Hepatocyte (in vitro differentiated cells): Measurements from ENCODE around the gene ARPC1B. TPM values are rescaled to one million over a fixed set of nuclear protein-coding genes. Genes with fewer than 3 reads are reported as not detected.

Experiments used
- DNase-seq: peaks from one replicate; pipeline ENCODE4 v3.0.0-alpha.2; 2016; ENCODE audit warnings: low spot score
- H2AFZ ChIP-seq: fragments of 200-600 bp; sonication (generic); 2 replicates; pipeline ENCODE4 v1.6.0; 2016; ENCODE audit warnings: antibody characterized with exemption, mild to moderate bottlenecking
- H3K27ac ChIP-seq: fragments of 200-600 bp; sonication (generic); 2 replicates; pipeline ENCODE4 v1.5.1; 2016; ENCODE audit warnings: mild to moderate bottlenecking
- H3K27me3 ChIP-seq: fragments of 200-600 bp; sonication (generic); 2 replicates; pipeline ENCODE4 v1.6.1; 2016
- H3K36me3 ChIP-seq: fragments of 200-600 bp; sonication (generic); replicated peaks from 2 replicates; pipeline ENCODE4 v1.5.1; 2016; ENCODE audit warnings: low read depth; ENCODE audit not compliant: insufficient read depth
- H3K4me1 ChIP-seq: fragments of 200-600 bp; sonication (generic); 2 replicates; pipeline ENCODE4 v1.5.1; 2016; ENCODE audit warnings: mild to moderate bottlenecking, moderate library complexity; ENCODE audit not compliant: insufficient read depth
- H3K4me2 ChIP-seq: fragments of 200-600 bp; sonication (generic); 2 replicates; pipeline ENCODE4 v1.6.0; 2016
- H3K4me3 ChIP-seq: fragments of 200-600 bp; sonication (generic); 2 replicates; pipeline ENCODE4 v1.5.1; 2016; ENCODE audit warnings: mild to moderate bottlenecking
- H3K79me2 ChIP-seq: fragments of 200-600 bp; sonication (generic); 2 replicates; pipeline ENCODE4 v1.6.0; 2017; ENCODE audit warnings: mild to moderate bottlenecking
- H3K9me2 ChIP-seq: fragments of 200-600 bp; sonication (generic); replicated peaks from 2 replicates; pipeline ENCODE4 v1.6.0; 2017; ENCODE audit warnings: mild to moderate bottlenecking; ENCODE audit not compliant: insufficient read depth
- H3K9me3 ChIP-seq: fragments of 200-600 bp; sonication (generic); 2 replicates; pipeline ENCODE4 v1.5.1; 2016; ENCODE audit warnings: low read depth, mild to moderate bottlenecking
- H4K20me1 ChIP-seq: fragments of 200-600 bp; sonication (generic); 2 replicates; pipeline ENCODE4 v1.6.0; 2016; ENCODE audit warnings: mild to moderate bottlenecking; ENCODE audit not compliant: insufficient read depth, poor library complexity, severe bottlenecking
- CTCF ChIP-seq: fragments of 200-600 bp; sonication (generic); IDR thresholded peaks from 2 replicates; pipeline ENCODE4 v1.5.1; 2016; ENCODE audit warnings: antibody characterized with exemption, mild to moderate bottlenecking; ENCODE audit not compliant: poor library complexity
- EZH2 ChIP-seq: fragments of 200-600 bp; sonication (generic); IDR thresholded peaks from 2 replicates; pipeline ENCODE4 v1.6.1; 2016; ENCODE audit warnings: antibody characterized with exemption, mild to moderate bottlenecking, borderline replicate concordance
- EZH2phosphoT487 ChIP-seq: fragments of 200-600 bp; sonication (generic); IDR thresholded peaks from one replicate; pipeline ENCODE4 v1.6.1; 2018; ENCODE audit warnings: antibody characterized with exemption, mild to moderate bottlenecking, low read depth, moderate library complexity; ENCODE audit not compliant: unreplicated experiment, severe bottlenecking
- WGBS: methylation state at CpG from one replicate; pipeline ENCODE4 v1.1.6; 2016; ENCODE audit warnings: low lambda C conversion rate; ENCODE audit errors: missing lambda C conversion rate; 5-methylcytosine and 5-hydroxymethylcytosine counted together
- polyA plus RNA-seq: library from polyadenylated mRNA; unstranded; fragments of >200 nt; fragmentation: Nextera tagmentation; extraction: Ambion mirVana; gene quantifications from 2 replicates; pipeline ENCODE4 v1.2.1, GENCODE V29; 2016
- total RNA-seq: library from RNA; depleted of rRNA; stranded (reverse); fragments of >200 nt; gene quantifications from 2 replicates; pipeline ENCODE4 v1.2.3, GENCODE V29; 2014

ARPC1B gene
- total and polyA plus RNA-seq, 2 experiments from 2014 or later = 153 to 205 TPM

GRCh38 chr7:99420213-99420612 is 45.7 kb downstream of the ARPC1B start:
- H3K36me3 ChIP-seq = no peaks in the 10 kb centered on the region
- no peak overlapping the region for H2AFZ ChIP-seq
- no peaks in the 10 kb centered on the region for H3K79me2 ChIP-seq
- no peak overlapping the region for H3K27ac ChIP-seq
- no peaks in the 10 kb centered on the region for H3K9me3 ChIP-seq
- H3K4me1 ChIP-seq = no peaks in the 10 kb centered on the region
- no peak overlapping the region for H3K4me2 ChIP-seq
- H4K20me1 ChIP-seq = no peaks in the 10 kb centered on the region
- 91% methylated on average over 5 of the region's 5 CpGs for WGBS
- H3K9me2 ChIP-seq = no peaks in the 10 kb centered on the region
- TF ChIP-seq EZH2phosphoT487 (no peak), EZH2 (no peak), CTCF (no peak)
- H3K4me3 ChIP-seq = no peak overlapping the region
- DNase-seq = no peak
- H3K27me3 ChIP-seq = no peaks in the 10 kb centered on the region

- H3K4me1 ChIP-seq = no peaks in the 10 kb centered on the region
- H2AFZ ChIP-seq = no peak overlapping the region
- H3K9me3 ChIP-seq = no peaks in the 10 kb centered on the region
- WGBS = 82% methylated on average over 7 of the region's 7 CpGs
- no peaks in the 10 kb centered on the region for H3K79me2 ChIP-seq
- H3K9me2 ChIP-seq = no peaks in the 10 kb centered on the region
- H3K27ac ChIP-seq = no peak overlapping the region
- TF ChIP-seq CTCF (no peak), EZH2phosphoT487 (no peak), EZH2 (no peak)
- no peak for DNase-seq
- H3K4me3 ChIP-seq = no peak overlapping the region
- no peaks in the 10 kb centered on the region for H4K20me1 ChIP-seq
- H3K36me3 ChIP-seq = no peaks in the 10 kb centered on the region
- no peak overlapping the region for H3K4me2 ChIP-seq
- no peaks in the 10 kb centered on the region for H3K27me3 ChIP-seq
Measured at GRCh38 chr7:99420986-99421385, 46.5 kb downstream of the ARPC1B start.

- no peak overlapping the region for H3K4me2 ChIP-seq
- H3K27me3 ChIP-seq = no peaks in the 10 kb centered on the region
- H3K79me2 ChIP-seq = no peaks in the 10 kb centered on the region
- H4K20me1 ChIP-seq = no peaks in the 10 kb centered on the region
- no peaks in the 10 kb centered on the region for H3K36me3 ChIP-seq
- no peak for DNase-seq
- H3K4me1 ChIP-seq = no peaks in the 10 kb centered on the region
- H2AFZ ChIP-seq = no peak overlapping the region
- no peak overlapping the region for H3K4me3 ChIP-seq
- no peaks in the 10 kb centered on the region for H3K9me3 ChIP-seq
- no peak overlapping the region for H3K27ac ChIP-seq
- no peaks in the 10 kb centered on the region for H3K9me2 ChIP-seq
- no peak for TF ChIP-seq EZH2
- TF ChIP-seq CTCF = no peak
- no peak for TF ChIP-seq EZH2phosphoT487
- 93% methylated on average over 11 of the region's 11 CpGs for WGBS
Measured at GRCh38 chr7:99422186-99422585, 47.7 kb downstream of the ARPC1B start.

GRCh38 chr7:99422625-99423024 is 48.1 kb downstream of the ARPC1B start:
- no peaks in the 10 kb centered on the region for H3K4me1 ChIP-seq
- TF ChIP-seq EZH2 = no peak
- no peak for TF ChIP-seq CTCF
- no peak for TF ChIP-seq EZH2phosphoT487
- H3K9me2 ChIP-seq = no peaks in the 10 kb centered on the region
- 89% methylated on average over 5 of the region's 5 CpGs for WGBS
- H3K4me2 ChIP-seq = no peak overlapping the region
- no peaks in the 10 kb centered on the region for H4K20me1 ChIP-seq
- no peak overlapping the region for H3K27ac ChIP-seq
- no peaks in the 10 kb centered on the region for H3K27me3 ChIP-seq
- no peak for DNase-seq
- H3K4me3 ChIP-seq = no peak overlapping the region
- no peaks in the 10 kb centered on the region for H3K79me2 ChIP-seq
- no peak overlapping the region for H2AFZ ChIP-seq
- no peaks in the 10 kb centered on the region for H3K36me3 ChIP-seq
- no peaks in the 10 kb centered on the region for H3K9me3 ChIP-seq
